Adrenal gland (tissue), 5 donors: ENCODE measurements around the gene MADCAM1.

Experiments used
- CTCF ChIP-seq, 6 experiments: fragments of 450-650 bp in 4 of 6; fragments of 200-600 bp in 2 of 6; sonication (generic) in 1 of 6; IDR thresholded peaks; 1 replicate in 5 of 6; 2 replicates in 1 of 6; pipeline versions ENCODE4 v1.5.1 to v1.8.0; 2016 to 2021; ENCODE audit warnings: antibody characterized with exemption in 6 of 6, mild to moderate bottlenecking in 2 of 6, moderate library complexity in 1 of 6
- POLR2A ChIP-seq, 2 donors: fragments of 450-650 bp; IDR thresholded peaks; one replicate each; pipeline ENCODE4 v1.6.1; 2017; ENCODE audit warnings: antibody characterized with exemption in 2 of 2, mild to moderate bottlenecking in 2 of 2, moderate library complexity in 1 of 2
- donor health status: DM: no; HTN: no; CAD: no.

GRCh38 chr19:542173-542866 is 46.0 kb downstream of the MADCAM1 start:
- TF ChIP-seq CTCF (IDR thresholded peaks at IDR 0.05), result no peak
- TF ChIP-seq POLR2A (IDR thresholded peaks at IDR 0.05), result no peak
